ENCODE data around the gene HLA-A.

DNA sequence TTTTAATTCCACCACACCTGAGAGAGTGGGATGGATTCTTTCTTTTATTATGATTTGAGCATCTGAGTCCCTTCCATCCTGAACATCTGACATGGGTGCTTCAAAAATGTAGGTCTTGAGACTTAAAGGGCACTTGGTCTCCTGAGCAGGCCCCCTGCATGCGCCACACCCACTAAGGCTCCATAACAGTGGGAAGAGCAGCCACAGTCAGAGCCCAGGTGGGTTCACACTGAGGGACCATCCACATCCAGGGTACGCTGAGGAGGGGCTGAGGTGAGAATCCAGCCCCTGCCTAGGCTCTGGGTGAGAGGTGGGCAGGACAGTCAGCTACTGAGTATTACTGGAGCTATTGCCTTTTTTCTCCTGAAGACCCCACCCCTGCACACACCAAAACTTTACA, 42.7 kb downstream of the HLA-A start:
- TF ChIP-seq, protein P1, sequence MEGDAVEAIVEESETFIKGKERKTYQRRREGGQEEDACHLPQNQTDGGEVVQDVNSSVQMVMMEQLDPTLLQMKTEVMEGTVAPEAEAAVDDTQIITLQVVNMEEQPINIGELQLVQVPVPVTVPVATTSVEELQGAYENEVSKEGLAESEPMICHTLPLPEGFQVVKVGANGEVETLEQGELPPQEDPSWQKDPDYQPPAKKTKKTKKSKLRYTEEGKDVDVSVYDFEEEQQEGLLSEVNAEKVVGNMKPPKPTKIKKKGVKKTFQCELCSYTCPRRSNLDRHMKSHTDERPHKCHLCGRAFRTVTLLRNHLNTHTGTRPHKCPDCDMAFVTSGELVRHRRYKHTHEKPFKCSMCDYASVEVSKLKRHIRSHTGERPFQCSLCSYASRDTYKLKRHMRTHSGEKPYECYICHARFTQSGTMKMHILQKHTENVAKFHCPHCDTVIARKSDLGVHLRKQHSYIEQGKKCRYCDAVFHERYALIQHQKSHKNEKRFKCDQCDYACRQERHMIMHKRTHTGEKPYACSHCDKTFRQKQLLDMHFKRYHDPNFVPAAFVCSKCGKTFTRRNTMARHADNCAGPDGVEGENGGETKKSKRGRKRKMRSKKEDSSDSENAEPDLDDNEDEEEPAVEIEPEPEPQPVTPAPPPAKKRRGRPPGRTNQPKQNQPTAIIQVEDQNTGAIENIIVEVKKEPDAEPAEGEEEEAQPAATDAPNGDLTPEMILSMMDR (IDR thresholded peaks at IDR 0.05), result no peak
- TF ChIP-seq EP300 (IDR thresholded peaks at IDR 0.05), result no peak
- no peak for TF ChIP-seq POLR2A (IDR thresholded peaks at IDR 0.05)
- no peak for TF ChIP-seq POLR2AphosphoS5 (IDR thresholded peaks at IDR 0.05)

Measured in sigmoid colon (tissue), 4 donors.